MCF 10A (cell line): ENCODE results near the gene CHRND. TPM values are rescaled to one million over a fixed set of nuclear protein-coding genes. Genes with fewer than 3 reads are reported as not detected.

Experiments
- BruUV-seq: library from RNA; stranded (reverse); fragments of 400-500 nt; replicated peaks from 2 replicates; lab custom pipeline; 2021; lab: Mats Ljungman, UMichigan
- CTCF ChIA-PET: fragments of 300-600 bp; sonication (Branson Sonifier 250); formaldehyde crosslinking; extraction: SDS; loops from one replicate; lab custom pipeline; 2021; ENCODE audit warnings: antibody characterized with exemption, inconsistent platforms; lab: Yijun Ruan, JAX
- POLR2A ChIA-PET: fragments of 300-600, 350-650 bp; sonication (Branson Sonifier 250); formaldehyde crosslinking; extraction: SDS; loops from one replicate; lab custom pipeline; 2020; ENCODE audit warnings: antibody characterized with exemption, inconsistent platforms; lab: Yijun Ruan, JAX
- DNase-seq: peaks from one replicate; pipeline ENCODE4 v3.0.0-alpha.2; 2018; ENCODE audit not compliant: unreplicated experiment
- H3K27ac Mint-ChIP-seq: one replicate; pipeline ENCODE4 v1.8.0; 2022; ENCODE audit warnings: mild to moderate bottlenecking, low read depth, mixed read lengths; ENCODE audit not compliant: unreplicated experiment
- H3K27me3 Mint-ChIP-seq: one replicate; pipeline ENCODE4 v1.8.0; 2022; ENCODE audit warnings: mixed read lengths; ENCODE audit not compliant: insufficient read depth, unreplicated experiment
- H3K36me3 Mint-ChIP-seq: one replicate; pipeline ENCODE4 v1.8.0; 2022; ENCODE audit warnings: mild to moderate bottlenecking, moderate library complexity, mixed read lengths; ENCODE audit not compliant: insufficient read depth, unreplicated experiment
- H3K4me1 Mint-ChIP-seq: one replicate; pipeline ENCODE4 v1.8.0; 2022; ENCODE audit warnings: mixed read lengths; ENCODE audit not compliant: insufficient read depth, unreplicated experiment
- H3K4me3 Mint-ChIP-seq: one replicate; pipeline ENCODE4 v1.8.0; 2022; ENCODE audit warnings: mild to moderate bottlenecking, moderate library complexity, mixed read lengths; ENCODE audit not compliant: unreplicated experiment
- H3K9me3 Mint-ChIP-seq: one replicate; pipeline ENCODE4 v1.8.0; 2022; ENCODE audit warnings: mixed read lengths; ENCODE audit not compliant: unreplicated experiment
- intact Hi-C: fragments of 100-400 bp; cut with micrococcal nuclease; formaldehyde crosslinking; loops from 2 replicates; pipeline ENCODE4 v1.14.1; 2022
- total RNA-seq: library from RNA; stranded (reverse); gene quantifications from 2 replicates; pipeline ENCODE4 v1.2.3, GENCODE V29; 2022
- TF ChIP-seq, protein P1 (sequence below): fragments of 200-600 bp; IDR thresholded peaks from one replicate; pipeline ENCODE4 v1.8.0; 2022; ENCODE audit warnings: antibody characterized with exemption, mild to moderate bottlenecking; ENCODE audit not compliant: unreplicated experiment

The CHRND gene
- total RNA-seq, 1 experiment from 2014 or later: not detected

DNA sequence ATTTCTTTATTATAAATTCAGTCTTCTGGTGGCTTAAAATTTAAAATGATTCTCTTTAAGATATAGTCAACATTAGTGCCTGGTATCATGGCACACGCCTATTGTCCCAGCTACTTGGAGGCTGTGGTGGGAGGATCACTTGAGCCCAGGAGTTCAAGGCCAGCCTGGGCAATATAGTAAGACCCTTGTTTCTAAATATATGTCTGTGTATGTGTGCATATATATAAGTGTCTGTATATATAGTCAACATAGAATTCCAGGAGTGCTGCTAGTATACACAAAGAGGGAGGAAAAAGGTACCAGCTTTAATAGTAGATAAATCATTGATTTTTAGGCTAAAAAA is 49.4 kb downstream of the CHRND start:
- ChIA-PET CTCF (interaction anchor here (0.5 to 0.7 kb wide), 2 partner anchors 7 to 14 kb away, joined by 4 read pairs; no protein-coding TSS in a partner anchor), POLR2A (interaction anchor here (1.0 to 1.5 kb wide), 2 partner anchors 14 to 16 kb away, joined by 3 to 7 read pairs; no protein-coding TSS in a partner anchor)
- no peak overlapping the region for H3K27ac Mint-ChIP-seq
- no peaks in the 10 kb centered on the region for H3K27me3 Mint-ChIP-seq
- H3K4me3 Mint-ChIP-seq: no peak overlapping the region
- no peak for DNase-seq
- H3K9me3 Mint-ChIP-seq: no peaks in the 10 kb centered on the region
- TF ChIP-seq, protein P1, sequence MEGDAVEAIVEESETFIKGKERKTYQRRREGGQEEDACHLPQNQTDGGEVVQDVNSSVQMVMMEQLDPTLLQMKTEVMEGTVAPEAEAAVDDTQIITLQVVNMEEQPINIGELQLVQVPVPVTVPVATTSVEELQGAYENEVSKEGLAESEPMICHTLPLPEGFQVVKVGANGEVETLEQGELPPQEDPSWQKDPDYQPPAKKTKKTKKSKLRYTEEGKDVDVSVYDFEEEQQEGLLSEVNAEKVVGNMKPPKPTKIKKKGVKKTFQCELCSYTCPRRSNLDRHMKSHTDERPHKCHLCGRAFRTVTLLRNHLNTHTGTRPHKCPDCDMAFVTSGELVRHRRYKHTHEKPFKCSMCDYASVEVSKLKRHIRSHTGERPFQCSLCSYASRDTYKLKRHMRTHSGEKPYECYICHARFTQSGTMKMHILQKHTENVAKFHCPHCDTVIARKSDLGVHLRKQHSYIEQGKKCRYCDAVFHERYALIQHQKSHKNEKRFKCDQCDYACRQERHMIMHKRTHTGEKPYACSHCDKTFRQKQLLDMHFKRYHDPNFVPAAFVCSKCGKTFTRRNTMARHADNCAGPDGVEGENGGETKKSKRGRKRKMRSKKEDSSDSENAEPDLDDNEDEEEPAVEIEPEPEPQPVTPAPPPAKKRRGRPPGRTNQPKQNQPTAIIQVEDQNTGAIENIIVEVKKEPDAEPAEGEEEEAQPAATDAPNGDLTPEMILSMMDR: no peak
- no TSS peak for BruUV-seq
- no peaks in the 10 kb centered on the region for H3K4me1 Mint-ChIP-seq
- H3K36me3 Mint-ChIP-seq: peaks cover 36% of the 10 kb centered on the region
- intact Hi-C loops: no loop called here

DNA sequence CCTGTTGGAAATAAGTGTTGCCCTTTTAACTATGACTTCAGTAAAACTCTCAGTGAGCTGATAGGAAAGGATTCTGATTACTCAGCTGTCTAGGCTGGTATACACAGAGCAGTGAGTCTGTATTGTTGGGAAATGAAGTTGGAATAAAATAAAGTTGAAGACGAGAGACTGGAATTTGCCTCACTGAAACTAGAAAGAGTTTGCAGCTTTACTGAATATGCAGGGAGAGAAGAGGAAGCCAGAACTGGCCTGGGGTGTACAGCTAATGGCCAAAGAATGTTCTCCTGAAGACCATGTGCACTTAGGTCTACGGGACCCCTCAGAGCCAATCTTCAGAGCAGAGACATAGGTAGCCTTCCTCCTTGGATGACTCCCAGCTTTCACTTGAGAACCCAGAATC is 51.0 kb downstream of the CHRND start:
- Mint-ChIP-seq H3K4me1 (no peaks in the 10 kb centered on the region), H3K36me3 (peaks cover 23% of the 10 kb centered on the region), H3K4me3 (no peak overlapping the region), H3K9me3 (no peaks in the 10 kb centered on the region), H3K27ac (no peak overlapping the region), H3K27me3 (no peaks in the 10 kb centered on the region)
- intact Hi-C loops: no loop called here
- CTCF ChIA-PET: interaction anchor here (0.6 kb wide), 1 partner anchor 12 kb away, joined by 3 read pairs; no protein-coding TSS in a partner anchor
- no TSS peak for BruUV-seq
- POLR2A ChIA-PET: interaction anchor here (0.5 to 1.5 kb wide), 5 partner anchors 11 to 1121 kb away, joined by 3 to 5 read pairs (median 3); no protein-coding TSS in a partner anchor
- DNase-seq: no peak
- TF ChIP-seq, protein P1: no peak

DNA sequence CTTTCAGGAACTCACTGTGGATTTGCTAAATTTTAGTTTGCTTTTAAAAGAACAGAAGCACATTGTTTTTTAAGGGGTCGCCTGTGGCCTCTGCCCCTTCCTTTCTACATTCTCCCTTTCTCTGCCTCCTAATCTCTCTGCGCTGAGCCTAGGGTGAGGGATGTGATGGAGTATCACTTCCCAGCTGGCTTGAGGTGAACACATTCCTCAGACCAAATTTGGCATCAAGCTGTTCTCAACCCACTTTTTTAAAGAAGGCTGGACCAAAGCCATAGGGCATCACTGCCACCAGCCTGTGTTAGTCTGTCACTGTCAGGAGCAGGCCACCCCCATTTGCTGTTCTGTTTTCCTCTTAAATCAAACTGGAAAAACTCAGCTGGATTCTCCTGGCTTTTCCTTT is 51.9 kb downstream of the CHRND start:
- no peak for DNase-seq
- intact Hi-C loops: no loop called here
- BruUV-seq: no TSS peak
- Mint-ChIP-seq H3K27ac (no peak overlapping the region), H3K36me3 (peaks cover 21% of the 10 kb centered on the region), H3K4me3 (no peak overlapping the region), H3K9me3 (no peaks in the 10 kb centered on the region), H3K4me1 (no peaks in the 10 kb centered on the region), H3K27me3 (no peaks in the 10 kb centered on the region)
- CTCF ChIA-PET: interaction anchor here (0.6 kb wide), 1 partner anchor 13 kb away, joined by 3 read pairs; no protein-coding TSS in a partner anchor
- POLR2A ChIA-PET: interaction anchor here (1.0 to 2.4 kb wide), 4 partner anchors 10 to 15 kb away, joined by 3 to 12 read pairs (median 4); no protein-coding TSS in a partner anchor
- TF ChIP-seq, protein P1: no peak

DNA sequence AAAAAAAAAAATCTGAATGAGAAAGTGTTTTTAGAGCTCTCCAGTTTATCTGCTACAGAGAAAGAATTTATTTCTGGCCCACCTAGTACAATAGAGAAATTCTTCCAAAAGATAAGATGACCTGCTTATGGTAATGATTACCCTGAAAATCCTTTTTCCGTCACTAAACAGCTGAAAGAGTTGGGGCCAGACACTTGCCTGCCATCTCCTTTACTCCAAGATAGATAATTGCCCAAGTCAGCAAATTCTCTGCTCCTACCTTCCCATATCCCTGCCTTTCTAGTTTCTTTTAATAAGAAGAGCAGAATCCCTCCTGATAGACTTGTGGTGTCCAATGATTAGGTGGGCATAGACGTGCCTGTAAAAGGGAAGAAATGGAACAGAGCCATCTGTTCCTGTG is 52.7 kb downstream of the CHRND start:
- Mint-ChIP-seq H3K36me3 (peaks cover 26% of the 10 kb centered on the region), H3K27ac (no peak overlapping the region), H3K4me3 (no peak overlapping the region), H3K4me1 (no peaks in the 10 kb centered on the region), H3K9me3 (no peaks in the 10 kb centered on the region), H3K27me3 (no peaks in the 10 kb centered on the region)
- intact Hi-C loops: no loop called here
- TF ChIP-seq, protein P1: no peak
- POLR2A ChIA-PET: interaction anchor here (2.4 kb wide), 1 partner anchor 10 kb away, joined by 12 read pairs; no protein-coding TSS in a partner anchor
- no TSS peak for BruUV-seq
- CTCF ChIA-PET: interaction anchor here (1.2 kb wide), 1 partner anchor 9 kb away, joined by 3 read pairs; no protein-coding TSS in a partner anchor
- no peak for DNase-seq
